Stomach (tissue), 4 donors: ENCODE results near the gene CLEC19A.

Experiments
- CTCF ChIP-seq, 7 experiments: fragments of 450-650 bp in 4 of 7; fragments of 200-600 bp in 3 of 7; sonication (generic) in 3 of 7; IDR thresholded peaks; one replicate each; pipeline ENCODE4 v1.5.1; 2016 to 2019; ENCODE audit warnings: antibody characterized with exemption in 7 of 7, control low read depth in 2 of 7, mild to moderate bottlenecking in 1 of 7
- POLR2A ChIP-seq, 4 donors: fragments of 450-650 bp; IDR thresholded peaks; one replicate each; pipeline ENCODE4 v1.6.1; 2016; ENCODE audit warnings: antibody characterized with exemption in 4 of 4, control low read depth in 2 of 4, mild to moderate bottlenecking in 1 of 4, moderate library complexity in 1 of 4
- POLR2AphosphoS5 ChIP-seq, 3 donors: sonication (generic); formaldehyde crosslinking; IDR thresholded peaks; one replicate each; pipeline ENCODE4 v1.6.1; 2016; ENCODE audit warnings: antibody characterized with exemption in 3 of 3

- no peak for TF ChIP-seq CTCF (IDR thresholded peaks at IDR 0.05)
- TF ChIP-seq POLR2AphosphoS5 (IDR thresholded peaks at IDR 0.05) = no peak
- TF ChIP-seq POLR2A (IDR thresholded peaks at IDR 0.05) = no peak
Measured at GRCh38 chr16:19348578-19349315, 63.2 kb downstream of the CLEC19A start.
